Loucy (cell line): ENCODE results near the gene ZFR2.

ENCODE experiments used
- EZH2phosphoT487 ChIP-seq: fragments of 200-600 bp; IDR thresholded peaks from 2 replicates; pipeline ENCODE4 v1.6.1; 2018; ENCODE audit warnings: antibody characterized with exemption, mild to moderate bottlenecking, moderate library complexity, borderline replicate concordance
- TF ChIP-seq, protein P1 (sequence below): fragments of 200-600 bp; sonication (generic); conservative IDR thresholded peaks from 2 replicates; pipeline ENCODE4 v1.5.1; 2014; ENCODE audit warnings: mild to moderate bottlenecking, antibody characterized with exemption, low read length

DNA sequence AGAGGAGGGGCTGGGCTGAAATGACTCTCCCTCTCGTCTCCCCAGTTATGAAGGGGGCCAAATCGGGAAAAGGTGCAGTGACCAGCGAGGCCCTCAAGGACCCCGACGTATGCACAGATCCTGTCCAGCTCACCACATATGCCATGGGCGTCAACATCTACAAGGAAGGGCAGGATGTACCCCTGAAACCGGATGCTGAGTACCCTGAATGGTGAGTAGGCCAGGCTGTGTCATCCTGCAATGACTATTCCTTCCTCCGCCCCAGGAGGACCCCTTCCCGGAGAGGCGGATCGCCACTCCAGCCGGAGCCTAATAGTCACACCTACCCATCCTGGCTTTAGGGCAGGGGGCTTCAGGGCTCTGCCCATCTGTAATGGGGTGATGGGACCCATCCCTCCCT is 103.7 kb downstream of the ZFR2 start:
- TF ChIP-seq EZH2phosphoT487: no peak
- TF ChIP-seq, protein P1, sequence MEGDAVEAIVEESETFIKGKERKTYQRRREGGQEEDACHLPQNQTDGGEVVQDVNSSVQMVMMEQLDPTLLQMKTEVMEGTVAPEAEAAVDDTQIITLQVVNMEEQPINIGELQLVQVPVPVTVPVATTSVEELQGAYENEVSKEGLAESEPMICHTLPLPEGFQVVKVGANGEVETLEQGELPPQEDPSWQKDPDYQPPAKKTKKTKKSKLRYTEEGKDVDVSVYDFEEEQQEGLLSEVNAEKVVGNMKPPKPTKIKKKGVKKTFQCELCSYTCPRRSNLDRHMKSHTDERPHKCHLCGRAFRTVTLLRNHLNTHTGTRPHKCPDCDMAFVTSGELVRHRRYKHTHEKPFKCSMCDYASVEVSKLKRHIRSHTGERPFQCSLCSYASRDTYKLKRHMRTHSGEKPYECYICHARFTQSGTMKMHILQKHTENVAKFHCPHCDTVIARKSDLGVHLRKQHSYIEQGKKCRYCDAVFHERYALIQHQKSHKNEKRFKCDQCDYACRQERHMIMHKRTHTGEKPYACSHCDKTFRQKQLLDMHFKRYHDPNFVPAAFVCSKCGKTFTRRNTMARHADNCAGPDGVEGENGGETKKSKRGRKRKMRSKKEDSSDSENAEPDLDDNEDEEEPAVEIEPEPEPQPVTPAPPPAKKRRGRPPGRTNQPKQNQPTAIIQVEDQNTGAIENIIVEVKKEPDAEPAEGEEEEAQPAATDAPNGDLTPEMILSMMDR: no peak
